Measurements from ENCODE around the gene SERPING1.

DNA sequence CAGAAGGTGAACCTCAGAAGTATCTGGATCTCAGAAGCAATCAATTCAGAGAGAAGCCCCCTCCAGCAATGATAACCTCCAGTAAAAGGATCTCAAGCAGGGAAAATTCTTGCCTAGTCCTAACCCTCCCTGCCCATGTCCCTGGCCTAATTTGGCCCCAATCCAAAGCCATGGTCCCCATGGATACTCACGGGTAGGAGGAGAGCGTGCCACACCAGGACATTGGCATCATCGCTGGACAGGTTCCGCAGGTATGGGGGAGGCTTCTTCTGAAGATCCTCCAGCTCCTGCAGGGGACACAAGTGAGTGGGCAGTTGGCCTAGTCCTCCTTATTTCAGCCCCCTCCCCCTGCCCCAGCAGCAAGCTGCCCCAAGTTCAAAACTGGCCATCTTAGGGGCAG lies 37.3 kb upstream of the SERPING1 start:
- TF ChIP-seq, protein P1, sequence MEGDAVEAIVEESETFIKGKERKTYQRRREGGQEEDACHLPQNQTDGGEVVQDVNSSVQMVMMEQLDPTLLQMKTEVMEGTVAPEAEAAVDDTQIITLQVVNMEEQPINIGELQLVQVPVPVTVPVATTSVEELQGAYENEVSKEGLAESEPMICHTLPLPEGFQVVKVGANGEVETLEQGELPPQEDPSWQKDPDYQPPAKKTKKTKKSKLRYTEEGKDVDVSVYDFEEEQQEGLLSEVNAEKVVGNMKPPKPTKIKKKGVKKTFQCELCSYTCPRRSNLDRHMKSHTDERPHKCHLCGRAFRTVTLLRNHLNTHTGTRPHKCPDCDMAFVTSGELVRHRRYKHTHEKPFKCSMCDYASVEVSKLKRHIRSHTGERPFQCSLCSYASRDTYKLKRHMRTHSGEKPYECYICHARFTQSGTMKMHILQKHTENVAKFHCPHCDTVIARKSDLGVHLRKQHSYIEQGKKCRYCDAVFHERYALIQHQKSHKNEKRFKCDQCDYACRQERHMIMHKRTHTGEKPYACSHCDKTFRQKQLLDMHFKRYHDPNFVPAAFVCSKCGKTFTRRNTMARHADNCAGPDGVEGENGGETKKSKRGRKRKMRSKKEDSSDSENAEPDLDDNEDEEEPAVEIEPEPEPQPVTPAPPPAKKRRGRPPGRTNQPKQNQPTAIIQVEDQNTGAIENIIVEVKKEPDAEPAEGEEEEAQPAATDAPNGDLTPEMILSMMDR (IDR thresholded peaks at IDR 0.05): no peak
- TF ChIP-seq POLR2A (IDR thresholded peaks at IDR 0.05): no peak
- TF ChIP-seq POLR2AphosphoS5 (IDR thresholded peaks at IDR 0.05): no peak
